Raji (cell line): ENCODE measurements around the gene TRAK1.

Experiments used
- POLR2A ChIP-seq: IDR thresholded peaks from 2 replicates; pipeline ENCODE4 v1.6.1; 2011; ENCODE audit warnings: low read depth, low read length, control low read depth; ENCODE audit not compliant: insufficient read depth

Gene TRAK1

GRCh38 chr3:42061713-42062380 lies 29.3 kb upstream of the TRAK1 start:
- TF ChIP-seq POLR2A, result no peak

- TF ChIP-seq POLR2A, result no peak
Measured at GRCh38 chr3:42062464-42062863, 28.7 kb upstream of the TRAK1 start.

- no peak for TF ChIP-seq POLR2A
Measured at GRCh38 chr3:42063888-42064287, 27.3 kb upstream of the TRAK1 start.

- TF ChIP-seq POLR2A, result no peak
Measured at GRCh38 chr3:42066516-42067181, 24.5 kb upstream of the TRAK1 start.

GRCh38 chr3:42067326-42067725 lies 23.8 kb upstream of the TRAK1 start:
- TF ChIP-seq POLR2A, result no peak

- TF ChIP-seq POLR2A, result no peak
Measured at GRCh38 chr3:42068303-42069088, 22.7 kb upstream of the TRAK1 start.

- TF ChIP-seq POLR2A, result no peak
Measured at GRCh38 chr3:42070089-42070488, 21.1 kb upstream of the TRAK1 start.

- no peak for TF ChIP-seq POLR2A
Measured at GRCh38 chr3:42070524-42070923, 20.6 kb upstream of the TRAK1 start.

GRCh38 chr3:42071904-42072812 lies 19.0 kb upstream of the TRAK1 start:
- TF ChIP-seq POLR2A, result no peak

- no peak for TF ChIP-seq POLR2A
Measured at GRCh38 chr3:42072831-42073301, 18.3 kb upstream of the TRAK1 start.

GRCh38 chr3:42077785-42078184 lies 13.4 kb upstream of the TRAK1 start:
- TF ChIP-seq POLR2A, result no peak

GRCh38 chr3:42078677-42079076 lies 12.5 kb upstream of the TRAK1 start:
- no peak for TF ChIP-seq POLR2A

- no peak for TF ChIP-seq POLR2A
Measured at GRCh38 chr3:42079701-42080452, 11.3 kb upstream of the TRAK1 start.

- TF ChIP-seq POLR2A, result no peak
Measured at GRCh38 chr3:42080453-42080872, 10.7 kb upstream of the TRAK1 start.
